HG03558 (cell line): ENCODE data around the gene KRTAP5-2.
A peak's percentile ranks its signal among the peaks of the same experiment; 100 is the strongest.
"Not testable (repeated sequence)": the region's sequence is repeated elsewhere in the genome, so short reads cannot be mapped to it uniquely, and the experiment has no call there.

Source experiments
- ATAC-seq: cut with Tn5 transposase; IDR thresholded peaks from one replicate; pipeline ENCODE4 v1.9.1; 2021; ENCODE audit warnings: moderate number of reproducible peaks; ENCODE audit not compliant: unreplicated experiment; ENCODE audit errors: extremely low read depth

The KRTAP5-2 gene

GRCh38 chr11:1628506-1629325, 30.6 kb upstream of the KRTAP5-2 start:
- no peak for ATAC-seq

GRCh38 chr11:1625541-1625940, 27.4 kb upstream of the KRTAP5-2 start:
- no peak for ATAC-seq

- no peak for ATAC-seq
Observed at GRCh38 chr11:1624621-1625020, 26.5 kb upstream of the KRTAP5-2 start.

- no peak for ATAC-seq
Observed at GRCh38 chr11:1623716-1624115, 25.6 kb upstream of the KRTAP5-2 start.

- ATAC-seq = no peak
Observed at GRCh38 chr11:1622086-1622485, 24.0 kb upstream of the KRTAP5-2 start, which contains the start of gene KRTAP5-4. KRTAP5-4 (minus strand) TSS chr11:1622138; CDS start chr11:1622093, 45 bp downstream.

GRCh38 chr11:1619449-1619848, 21.4 kb upstream of the KRTAP5-2 start:
- ATAC-seq = no peak

- ATAC-seq = no peak
Observed at GRCh38 chr11:1618231-1618630, 20.1 kb upstream of the KRTAP5-2 start.

GRCh38 chr11:1608363-1608762, 10.3 kb upstream of the KRTAP5-2 start, which contains the start of gene KRTAP5-3:
KRTAP5-3 (minus strand) TSS chr11:1608463; CDS start chr11:1608385, 78 bp downstream.
- no peak for ATAC-seq

GRCh38 chr11:1607901-1608300, 9.8 kb upstream of the KRTAP5-2 start:
- ATAC-seq = not testable (repeated sequence)

GRCh38 chr11:1607156-1607845, 9.2 kb upstream of the KRTAP5-2 start:
- not testable (repeated sequence) for ATAC-seq

GRCh38 chr11:1605923-1606322, 7.8 kb upstream of the KRTAP5-2 start:
- peak; percentile 82 for ATAC-seq

GRCh38 chr11:1604711-1605110, 6.6 kb upstream of the KRTAP5-2 start:
- no peak for ATAC-seq

- ATAC-seq = no peak
Observed at GRCh38 chr11:1604181-1604580, 6.1 kb upstream of the KRTAP5-2 start.

- ATAC-seq = no peak
Observed at GRCh38 chr11:1603629-1604028, 5.5 kb upstream of the KRTAP5-2 start.

GRCh38 chr11:1601663-1602062, 3.6 kb upstream of the KRTAP5-2 start:
- ATAC-seq = not testable (repeated sequence)

- no peak for ATAC-seq
Observed at GRCh38 chr11:1600626-1601025, 2.5 kb upstream of the KRTAP5-2 start.

GRCh38 chr11:1598816-1599215, 722 bp upstream of the KRTAP5-2 start:
- no peak for ATAC-seq

GRCh38 chr11:1598406-1598805, 312 bp upstream of the KRTAP5-2 start:
- not testable (repeated sequence) for ATAC-seq

GRCh38 chr11:1597331-1597993, 632 bp downstream of the KRTAP5-2 start:
- ATAC-seq = no peak

- not testable (repeated sequence) for ATAC-seq
Observed at GRCh38 chr11:1596576-1597121, 1.4 kb downstream of the KRTAP5-2 start.
